Cerebellar nuclear complex (tissue), 1 donor: ENCODE results near the gene ZNF219.
"Not testable (repeated sequence)": the region's sequence is repeated elsewhere in the genome, so short reads cannot be mapped to it uniquely, and the experiment has no call there.

Experiments
- DNase-seq, 2 experiments: peaks; one replicate each; lab custom pipeline; 2025; lab: John Stamatoyannopoulos, UW

ZNF219 gene

GRCh38 chr14:21043974-21044618 is 54.4 kb downstream of the ZNF219 start:
- no peak for DNase-seq

- DNase-seq, result no peak
Observed at GRCh38 chr14:21043387-21043973, 55.0 kb downstream of the ZNF219 start.

- DNase-seq, result no peak
Observed at GRCh38 chr14:21042918-21043317, 55.5 kb downstream of the ZNF219 start.

DNA sequence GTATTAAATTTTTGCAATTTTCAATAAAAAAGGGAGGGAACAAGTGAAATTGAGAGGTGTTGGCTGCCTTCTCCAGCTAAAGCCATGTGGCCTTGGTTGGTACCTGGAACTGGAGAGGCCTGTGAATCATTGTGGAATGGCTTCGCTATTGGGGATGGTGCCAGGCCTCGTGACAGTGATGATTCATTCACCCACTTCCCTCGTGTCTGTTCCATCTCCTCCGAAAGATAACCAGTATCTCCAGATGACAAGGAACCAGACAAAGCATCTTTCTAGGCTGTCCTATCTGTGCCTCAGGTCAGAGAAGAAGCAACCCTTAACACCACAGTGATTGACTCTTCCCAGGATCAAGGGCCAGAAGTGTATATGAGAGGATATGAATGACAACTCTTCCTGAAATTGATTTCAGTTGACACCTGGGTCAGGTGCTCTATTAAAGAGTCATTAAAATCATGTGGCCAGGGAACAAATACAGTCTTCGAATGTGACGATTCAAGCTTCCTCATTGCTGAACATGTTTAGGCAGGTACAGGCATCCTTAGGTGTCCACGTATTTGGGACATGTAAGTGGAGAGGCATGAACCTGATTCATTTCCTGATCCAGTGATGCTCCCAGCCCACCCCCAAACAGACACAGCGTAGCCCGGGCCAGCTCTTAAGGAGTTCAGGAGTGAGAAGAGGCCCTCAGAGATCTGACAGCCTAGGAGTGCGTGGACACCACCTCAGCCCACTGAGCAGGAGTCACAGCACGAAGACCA is 56.6 kb downstream of the ZNF219 start, which contains the start of gene RNASE7:
TSS of gene RNASE7 (plus strand) at position 687 of the 758 bp plus-strand sequence. CDS start 631 bp downstream, outside the sequence.
- no peak for DNase-seq

DNA sequence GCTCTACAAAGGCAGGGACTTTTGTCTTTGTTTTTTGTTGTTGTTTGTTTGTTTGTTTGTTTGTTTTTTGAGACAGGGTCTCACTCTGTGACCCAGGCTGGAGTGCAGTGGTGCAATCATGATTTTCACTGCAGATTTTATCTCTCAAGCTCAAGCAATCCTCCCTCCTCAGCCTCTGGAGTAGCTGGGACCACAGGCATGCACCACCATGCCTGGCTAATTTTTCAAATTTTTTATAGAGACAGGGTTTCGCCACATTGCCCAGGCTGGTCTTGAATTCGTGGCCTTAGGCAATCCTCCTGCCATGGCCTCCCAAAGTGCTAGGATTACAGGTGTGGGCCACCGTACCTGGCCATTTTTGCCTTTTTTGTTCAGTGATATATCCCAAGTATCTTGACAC is 57.5 kb downstream of the ZNF219 start:
- DNase-seq, result not testable (repeated sequence)

DNA sequence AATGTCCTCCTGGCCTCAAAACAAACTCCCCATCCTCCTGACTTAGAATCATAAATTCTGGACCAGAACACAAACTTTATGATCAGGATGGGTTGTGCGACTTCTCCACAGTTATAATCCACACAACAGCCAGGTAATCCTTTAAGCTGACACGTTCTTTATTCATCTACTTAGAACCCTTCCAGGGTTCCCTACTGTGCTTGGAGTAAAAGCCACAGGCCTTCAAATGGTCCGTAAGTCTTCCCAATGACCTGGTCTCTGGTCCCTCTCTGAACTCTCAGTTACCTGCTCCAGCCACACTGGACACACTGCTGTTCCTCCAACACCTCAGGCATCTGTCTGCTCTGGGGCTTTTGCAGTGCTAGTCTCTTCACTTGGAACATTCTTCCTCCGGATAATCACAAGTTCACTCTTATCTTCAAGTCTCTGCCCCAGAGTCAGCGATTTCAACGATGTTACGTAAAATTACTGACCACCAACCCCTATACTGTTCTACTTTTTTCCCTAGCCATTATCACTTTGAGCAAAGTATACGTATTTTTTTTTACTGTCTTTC is 58.0 kb downstream of the ZNF219 start:
- no peak for DNase-seq
